ENCODE measurements around the gene C9orf153. TPM values are rescaled to one million over a fixed set of nuclear protein-coding genes. Genes with fewer than 3 reads are reported as not detected.

C9orf153 gene
- total and polyA plus RNA-seq, 2 of the 13 experiments (the other 11 are each of a cell fraction or from before 2014, with no cell fraction given): 0.17 to 0.44 TPM

DNA sequence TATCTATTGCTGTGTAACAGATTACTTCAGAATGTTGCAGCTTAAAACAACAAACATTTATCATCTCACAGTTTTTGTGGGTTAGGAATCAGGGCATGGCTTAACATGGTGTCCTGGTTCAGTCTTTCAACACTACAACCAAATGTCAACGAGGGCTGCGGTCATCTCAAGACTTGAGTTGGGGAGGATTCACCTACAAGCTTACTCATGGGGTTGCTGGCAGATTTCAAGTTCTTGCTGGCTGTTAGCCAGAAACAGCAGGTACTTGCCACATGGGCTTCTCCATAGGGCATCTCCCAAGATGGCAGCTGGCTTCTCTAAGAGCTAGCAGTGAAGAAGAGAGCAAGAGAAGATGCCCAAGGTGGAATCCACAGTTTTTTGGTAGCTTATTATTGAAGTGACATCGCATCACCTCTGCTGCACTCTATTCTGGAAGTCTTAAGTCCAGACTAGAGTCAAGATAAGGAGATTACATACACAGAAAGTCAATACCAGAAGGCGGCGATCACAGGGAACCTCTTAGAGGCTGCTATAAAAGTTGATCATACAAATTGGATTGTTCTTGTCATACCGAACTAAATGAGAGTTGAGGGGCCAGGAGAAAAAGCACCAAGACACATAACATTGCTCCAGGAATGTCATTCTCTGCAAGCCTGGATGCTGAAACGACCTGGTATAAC is 42.2 kb downstream of the C9orf153 start:
- TF ChIP-seq NR1H2 (CRISPR knock-in tag; IDR thresholded peaks at IDR 0.05; ENCODE audit: borderline replicate concordance, low read depth) (no peak), ZNF737 (CRISPR knock-in tag; IDR thresholded peaks at IDR 0.05; ENCODE audit: borderline replicate concordance) (no peak), ZNF839 (CRISPR knock-in tag; IDR thresholded peaks at IDR 0.05; ENCODE audit: borderline replicate concordance) (no peak), SMAD9 (CRISPR knock-in tag; IDR thresholded peaks at IDR 0.05) (no peak), ZNF598 (CRISPR knock-in tag; IDR thresholded peaks at IDR 0.05; ENCODE audit: borderline replicate concordance) (no peak), ZNF781 (CRISPR knock-in tag; IDR thresholded peaks at IDR 0.05; ENCODE audit: borderline replicate concordance, not compliant biosample characterization) (no peak)
- TF ChIP-seq, protein P1, sequence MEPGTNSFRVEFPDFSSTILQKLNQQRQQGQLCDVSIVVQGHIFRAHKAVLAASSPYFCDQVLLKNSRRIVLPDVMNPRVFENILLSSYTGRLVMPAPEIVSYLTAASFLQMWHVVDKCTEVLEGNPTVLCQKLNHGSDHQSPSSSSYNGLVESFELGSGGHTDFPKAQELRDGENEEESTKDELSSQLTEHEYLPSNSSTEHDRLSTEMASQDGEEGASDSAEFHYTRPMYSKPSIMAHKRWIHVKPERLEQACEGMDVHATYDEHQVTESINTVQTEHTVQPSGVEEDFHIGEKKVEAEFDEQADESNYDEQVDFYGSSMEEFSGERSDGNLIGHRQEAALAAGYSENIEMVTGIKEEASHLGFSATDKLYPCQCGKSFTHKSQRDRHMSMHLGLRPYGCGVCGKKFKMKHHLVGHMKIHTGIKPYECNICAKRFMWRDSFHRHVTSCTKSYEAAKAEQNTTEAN (CRISPR knock-in tag; conservative IDR thresholded peaks at IDR 0.05): no peak
- Histone ChIP-seq H2AFZ (ENCODE audit: low read length) (no peak overlapping the region), H3K27ac (ENCODE audit: extremely low read length, insufficient read depth, low read length) (no peak overlapping the region), H3K9ac (ENCODE audit: insufficient read depth, low read depth, low read length) (no peak overlapping the region), H3K9me3 (ENCODE audit: low read length) (no peaks in the 10 kb centered on the region), H4K20me1 (ENCODE audit: insufficient read depth, low read length) (no peaks in the 10 kb centered on the region), H3K4me2 (ENCODE audit: low read depth, low read length) (no peak overlapping the region), H3K4me1 (ENCODE audit: insufficient read depth, low read length) (no peaks in the 10 kb centered on the region), H3K36me3 (replicated peaks in 1 of 2; ENCODE audit: control insufficient read depth in 1 of 2, insufficient read depth in 2 of 2, low read length in 2 of 2) (no peaks in the 10 kb centered on the region), H3K79me2 (ENCODE audit: insufficient read depth, low read length) (no peaks in the 10 kb centered on the region), H3K4me3 (replicated peaks in 1 of 3; ENCODE audit: insufficient read depth in 1 of 3, low read depth in 2 of 3, low read length in 3 of 3) (no peak overlapping the region), H3K27me3 (ENCODE audit: control insufficient read depth in 1 of 2, insufficient read depth in 2 of 2, low read length in 2 of 2) (peaks cover 0 to 2% of the 10 kb centered on the region in 2 experiments; a peak in 1 of 5 replicates)
- DNase-seq (ENCODE audit: low spot score) (no peak), ATAC-seq (no peak), FAIRE-seq (no peak)
- in situ Hi-C loops (cut with HindIII; ENCODE audit: extremely low pct_ligation_motif_present, low pct_unique_long_range_greater_than_20kb): no loop called here
- ChIA-PET CTCF (ENCODE audit: low intra/inter-chr PET ratio, low total read pairs) (no interaction called here), POLR2A (no interaction called here)
- intact Hi-C loops (cut with micrococcal nuclease; ENCODE audit: unreplicated experiment): no loop called here
- BruUV-seq (replicated peaks): no TSS peak
- 16% methylated on average over 7 of the region's 7 CpGs for WGBS (ENCODE audit: low lambda C conversion rate)
